Measurements from ENCODE around the gene BMP8A.
"Not testable (repeated sequence)": the region's sequence is repeated elsewhere in the genome, so short reads cannot be mapped to it uniquely, and the experiment has no call there.

Gene BMP8A

GRCh38 chr1:39483276-39483675 is 8.2 kb upstream of the BMP8A start:
- DNase-seq (ENCODE audit: low read depth), result no peak

GRCh38 chr1:39484564-39484963 is 6.9 kb upstream of the BMP8A start:
- no peak for DNase-seq (ENCODE audit: low read depth)

GRCh38 chr1:39485046-39485803 is 6.2 kb upstream of the BMP8A start:
- DNase-seq (ENCODE audit: low read depth), result no peak

DNA sequence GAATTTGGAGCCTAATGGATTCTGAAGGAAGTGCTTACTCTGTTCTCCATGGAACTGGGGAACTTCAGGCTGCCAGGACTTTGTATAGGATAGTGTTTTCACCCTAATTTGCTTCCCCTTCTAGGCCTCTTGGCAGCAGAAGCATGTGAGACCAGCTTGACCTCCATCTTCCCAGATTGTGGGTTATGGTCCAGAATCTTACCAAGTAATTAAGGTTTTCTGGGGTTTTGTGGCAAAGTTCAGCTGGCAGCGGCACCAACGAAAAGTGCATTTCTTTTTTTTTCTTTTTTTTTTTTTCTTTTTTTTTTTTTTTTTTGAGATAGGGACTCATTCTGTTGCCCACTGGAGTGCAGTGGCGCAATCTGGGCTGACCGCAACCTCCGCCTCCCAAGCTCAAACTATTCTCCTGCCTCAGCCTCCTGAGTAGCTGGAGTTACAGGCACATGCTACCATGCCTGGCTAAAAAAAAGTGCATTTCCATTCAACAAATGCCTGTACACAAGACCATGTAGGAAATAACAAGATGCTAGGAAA is 3.4 kb upstream of the BMP8A start:
- DNase-seq (ENCODE audit: low read depth), result no peak

GRCh38 chr1:39488793-39489566 is 2.5 kb upstream of the BMP8A start:
- no peak for DNase-seq (ENCODE audit: low read depth)

GRCh38 chr1:39489567-39490239 is 1.7 kb upstream of the BMP8A start:
- no peak for DNase-seq (ENCODE audit: low read depth)

- no peak for DNase-seq (ENCODE audit: low read depth)
These were observed 765 bp upstream of the BMP8A start for GRCh38 chr1:39490596-39491145.

DNA sequence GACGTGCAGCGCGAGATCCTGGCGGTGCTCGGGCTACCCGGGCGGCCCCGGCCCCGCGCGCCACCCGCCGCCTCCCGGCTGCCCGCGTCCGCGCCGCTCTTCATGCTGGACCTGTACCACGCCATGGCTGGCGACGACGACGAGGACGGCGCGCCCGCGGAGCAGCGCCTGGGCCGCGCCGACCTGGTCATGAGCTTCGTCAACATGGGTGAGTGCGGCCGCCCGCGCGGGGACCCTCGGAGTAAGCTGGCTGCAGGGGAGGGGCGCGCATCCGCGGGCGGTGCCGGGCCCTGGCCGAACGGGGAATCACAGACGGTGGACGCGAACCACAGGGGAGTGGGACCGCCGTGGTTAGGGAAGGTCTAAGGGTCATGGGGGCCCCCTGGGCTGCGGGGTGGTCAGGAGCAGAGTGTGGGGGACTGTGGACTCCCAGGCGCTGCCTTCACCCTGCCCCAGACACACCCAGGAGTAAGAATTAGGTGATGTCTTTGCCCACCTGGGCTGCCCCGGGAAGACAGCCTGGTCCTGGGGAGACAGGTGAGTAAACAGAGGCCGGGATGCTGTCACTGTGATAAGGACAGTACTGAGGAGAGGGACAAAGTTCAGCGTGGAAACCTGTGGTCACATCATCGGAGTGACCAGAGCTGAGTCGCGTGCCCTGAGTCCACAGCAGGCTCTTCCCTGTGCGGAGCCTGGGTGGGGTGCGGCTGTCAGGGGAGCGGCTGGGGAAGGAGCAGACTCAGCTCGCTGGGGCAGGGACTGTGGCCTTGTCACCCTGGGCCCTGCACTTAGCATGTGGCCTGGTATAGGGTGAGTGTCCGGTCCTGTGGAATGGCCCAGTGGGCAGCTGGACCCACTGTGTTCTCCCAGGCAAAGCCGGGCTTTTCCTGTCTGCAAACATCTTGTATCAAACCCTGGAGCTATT is 944 bp downstream of the BMP8A start:
- not testable (repeated sequence) for DNase-seq (ENCODE audit: low read depth)

DNA sequence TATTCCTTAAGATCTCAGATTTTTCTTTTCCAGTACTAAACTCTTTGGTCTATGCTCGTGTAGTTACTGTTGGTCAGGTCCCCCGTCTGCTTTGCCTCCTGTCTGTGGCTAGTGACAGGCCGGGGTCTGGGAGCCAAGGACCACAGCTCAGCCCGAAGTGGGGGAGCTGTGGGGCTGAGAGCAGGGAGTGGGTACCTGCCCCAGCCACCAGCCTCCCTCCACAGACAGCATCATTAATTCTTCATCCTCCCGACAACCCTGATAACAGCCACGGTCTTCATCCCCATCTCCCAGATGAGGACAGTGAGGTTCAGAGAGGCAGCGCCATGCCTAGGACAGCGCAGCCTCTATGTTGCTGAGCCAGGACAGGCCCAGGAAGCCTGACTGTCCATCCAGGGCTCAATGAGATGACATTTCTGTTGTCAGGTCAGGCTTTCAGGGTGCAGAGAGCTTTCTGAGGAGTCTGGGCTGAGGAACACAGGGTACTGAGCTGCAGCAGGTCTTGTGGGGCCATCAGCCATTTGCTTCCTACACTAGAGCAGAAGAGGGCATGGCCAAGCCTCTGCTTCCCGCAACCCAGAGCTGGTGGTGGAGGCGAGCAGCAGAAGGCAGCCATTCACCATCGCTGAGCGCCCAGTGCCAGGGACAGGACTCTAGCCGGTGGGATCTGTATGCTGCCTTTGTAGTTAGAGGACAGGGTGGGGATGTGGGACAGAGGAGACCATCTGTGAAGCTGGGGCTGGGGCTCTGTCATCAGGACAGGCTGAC is 1.8 kb downstream of the BMP8A start:
- DNase-seq (ENCODE audit: low read depth), result not testable (repeated sequence)

DNA sequence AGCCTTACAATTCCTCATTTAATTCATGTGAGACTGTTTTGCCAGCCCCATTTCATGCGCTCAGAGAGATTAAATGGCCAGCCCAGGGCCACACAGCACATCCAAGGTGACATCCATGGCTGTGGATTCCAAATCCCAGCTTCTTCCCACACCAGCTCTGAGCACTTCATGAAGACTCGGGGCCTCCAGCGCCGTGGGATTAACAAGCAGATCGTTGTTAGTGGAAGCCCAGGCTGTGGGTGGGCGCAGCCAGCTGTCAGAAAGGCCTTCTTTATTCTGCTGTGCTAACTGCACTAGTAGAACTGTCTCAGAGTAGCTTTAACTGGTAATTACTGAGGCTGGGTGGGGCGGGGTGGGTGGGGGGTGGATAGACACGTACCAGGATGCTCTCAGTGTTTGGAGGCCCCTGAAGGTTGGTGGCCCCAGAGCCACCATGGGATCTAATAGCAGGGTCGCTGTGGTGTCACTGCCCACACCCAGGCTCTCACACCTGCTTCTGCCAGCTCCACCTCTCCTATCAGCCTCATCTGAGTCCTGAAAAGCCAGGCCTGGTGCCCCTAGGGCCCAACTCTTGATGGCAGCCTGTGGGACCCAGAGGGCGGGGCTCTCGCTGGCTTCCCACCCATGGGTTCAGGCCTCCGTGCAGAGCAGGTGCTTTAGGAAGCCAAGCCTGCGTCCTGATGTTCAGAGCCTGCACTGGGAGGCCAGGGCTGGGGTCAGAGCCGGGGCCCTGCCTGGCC is 3.4 kb downstream of the BMP8A start:
- DNase-seq (ENCODE audit: low read depth), result no peak

DNA sequence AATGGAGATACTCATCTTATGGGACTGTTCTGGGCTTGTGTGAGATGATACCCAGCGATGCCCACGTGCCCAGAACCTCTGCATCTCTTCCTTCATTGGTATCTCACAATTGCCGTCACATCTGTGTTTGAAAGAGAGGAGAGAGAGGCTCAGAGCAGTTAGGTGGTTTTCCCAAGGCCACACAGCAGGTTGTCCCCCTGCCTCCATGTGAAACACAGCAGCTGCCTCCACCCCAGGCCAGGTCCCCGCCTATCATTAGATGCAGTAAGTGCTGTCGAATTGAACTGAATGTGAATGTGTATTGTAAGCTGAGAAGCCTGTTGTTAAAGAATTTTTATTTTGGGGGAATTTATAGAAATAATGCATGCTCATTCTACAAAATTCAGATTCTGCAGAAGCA is 5.1 kb downstream of the BMP8A start:
- not testable (repeated sequence) for DNase-seq (ENCODE audit: low read depth)

- no peak for DNase-seq (ENCODE audit: low read depth)
These were observed 6.1 kb downstream of the BMP8A start for GRCh38 chr1:39497585-39497984.

DNA sequence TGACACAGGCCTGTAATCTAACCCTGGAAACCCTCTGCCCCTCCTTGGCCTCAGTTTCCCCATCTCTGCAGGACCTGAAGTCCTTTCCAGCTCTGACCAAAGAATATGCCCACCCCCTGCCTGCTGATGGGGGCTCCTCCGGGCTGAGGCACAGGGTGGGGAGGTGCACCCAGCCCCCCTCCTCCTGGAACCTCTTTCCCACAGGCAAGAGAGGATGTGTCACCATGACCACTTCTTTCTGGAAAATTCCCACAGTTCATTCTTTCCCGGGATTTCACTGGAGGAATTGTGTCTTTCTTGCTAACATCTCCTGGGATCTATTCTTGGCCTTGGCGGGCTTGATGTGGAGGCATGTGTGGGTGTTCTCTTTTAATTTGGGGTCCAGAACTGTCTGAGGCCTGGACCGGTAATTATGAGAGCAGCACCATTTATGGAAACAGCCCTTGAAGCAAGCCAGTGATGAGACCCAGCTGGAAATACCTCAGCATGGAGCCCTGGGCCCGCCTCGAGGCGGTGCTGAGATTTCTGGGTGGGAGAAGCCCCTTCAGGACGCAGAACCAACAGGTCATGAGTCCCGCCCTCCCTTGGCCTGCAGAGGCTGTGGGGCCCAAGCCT is 6.8 kb downstream of the BMP8A start:
- DNase-seq (ENCODE audit: low read depth), result not testable (repeated sequence)

- DNase-seq (ENCODE audit: low read depth), result not testable (repeated sequence)
These were observed 7.4 kb downstream of the BMP8A start for GRCh38 chr1:39498821-39499220.

DNA sequence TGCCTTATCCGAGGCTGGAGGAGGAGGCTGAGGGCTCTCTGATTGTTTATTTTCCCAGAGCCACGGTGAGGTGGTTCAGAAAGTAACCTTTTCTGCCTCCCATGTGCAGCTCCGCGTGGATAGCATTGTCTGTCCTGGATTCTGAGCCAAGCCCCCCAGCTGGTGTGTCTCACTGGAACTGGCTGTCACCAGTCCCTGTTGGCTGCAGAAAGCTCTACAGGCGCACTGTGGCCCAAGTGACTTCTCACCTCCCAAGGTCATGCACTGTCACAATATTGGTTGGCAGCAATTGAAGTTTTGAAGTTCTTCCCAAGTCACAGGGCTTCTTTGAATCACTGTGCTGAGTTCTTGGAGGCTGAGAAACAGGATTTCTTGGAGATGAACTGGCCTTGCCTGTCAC is 8.2 kb downstream of the BMP8A start:
- no peak for DNase-seq (ENCODE audit: low read depth)

GRCh38 chr1:39500862-39501389 is 9.5 kb downstream of the BMP8A start:
- no peak for DNase-seq (ENCODE audit: low read depth)

- DNase-seq (ENCODE audit: low read depth), result peak; percentile 73
These were observed 10.2 kb downstream of the BMP8A start for GRCh38 chr1:39501666-39502065.

DNA sequence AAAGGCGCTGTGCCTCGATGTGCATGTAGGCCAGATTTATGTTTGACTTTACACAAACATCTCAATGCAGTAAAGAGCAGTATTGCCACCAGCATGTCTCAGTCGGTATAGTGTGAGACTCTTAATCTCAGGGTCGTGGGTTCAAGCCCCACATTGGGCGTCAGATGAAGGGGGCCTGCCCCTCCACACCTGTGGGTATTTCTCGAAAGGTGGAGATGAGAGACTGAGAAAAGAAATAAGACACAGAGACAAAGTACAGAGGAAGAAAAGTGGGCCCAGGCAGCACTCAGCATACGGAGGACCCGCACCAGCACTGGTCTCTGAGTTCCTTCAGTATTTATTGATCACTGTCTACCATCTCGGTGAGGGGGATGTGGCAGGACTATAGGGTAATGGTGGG is 13.0 kb downstream of the BMP8A start:
- not testable (repeated sequence) for DNase-seq (ENCODE audit: low read depth)

DNA sequence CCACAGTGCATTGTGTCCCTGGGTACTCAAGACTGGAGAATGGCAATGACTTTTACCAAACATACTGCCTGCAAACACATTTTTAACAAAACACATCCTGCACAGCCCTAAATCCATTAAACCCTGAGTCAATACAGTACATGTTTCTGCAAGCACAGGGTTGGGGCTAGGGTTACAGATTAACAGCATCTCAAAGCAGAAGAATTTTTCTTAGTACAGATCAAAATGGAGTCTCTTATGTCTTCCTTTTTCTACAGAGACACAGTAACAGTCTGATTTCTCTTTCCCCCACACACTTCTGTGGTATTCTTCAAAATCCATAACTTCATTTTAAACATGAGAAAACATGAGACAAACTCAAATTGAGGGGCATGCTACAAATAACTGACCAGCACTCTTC is 13.9 kb downstream of the BMP8A start:
- no peak for DNase-seq (ENCODE audit: low read depth)
